Fibroblast of pulmonary artery (primary cell): ENCODE data around the gene FOXJ3.

Experiments used
- DNase-seq: peaks from one replicate; pipeline ENCODE4 v3.0.0-alpha.2; 2010; ENCODE audit warnings: low read depth
- H3K4me3 ChIP-seq: replicated peaks from 2 replicates; pipeline ENCODE4 v1.5.1; 2011; ENCODE audit warnings: low read depth, mild to moderate bottlenecking, control low read depth, low read length, moderate library complexity
- CTCF ChIP-seq: IDR thresholded peaks from 2 replicates; pipeline ENCODE4 v1.5.1; 2011; ENCODE audit warnings: mild to moderate bottlenecking, control low read depth, low read length, inconsistent platforms; ENCODE audit errors: missing control alignments

FOXJ3 gene

GRCh38 chr1:42279055-42279454, 56.0 kb downstream of the FOXJ3 start:
- no peak overlapping the region for H3K4me3 ChIP-seq
- no peak for TF ChIP-seq CTCF
- no peak for DNase-seq

DNA sequence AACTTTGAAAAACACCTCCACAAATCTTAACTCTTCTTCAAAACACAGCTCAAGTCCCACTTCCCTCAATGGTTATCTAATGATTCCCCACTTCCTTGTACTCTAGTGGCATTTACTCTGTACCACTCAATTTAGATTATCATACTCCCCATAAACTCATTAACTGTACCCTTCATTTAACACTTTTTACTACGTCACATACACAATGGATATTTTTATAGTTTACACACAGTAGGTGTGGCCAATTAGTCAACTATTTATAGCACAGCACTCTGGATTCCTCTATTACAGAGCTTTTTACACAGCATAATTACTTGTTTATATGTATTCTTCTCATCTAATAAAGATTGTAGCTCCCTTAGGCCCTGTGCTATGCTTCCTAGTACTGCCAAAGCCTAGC, 62.1 kb downstream of the FOXJ3 start:
- DNase-seq = no peak
- TF ChIP-seq CTCF = no peak
- no peak overlapping the region for H3K4me3 ChIP-seq

DNA sequence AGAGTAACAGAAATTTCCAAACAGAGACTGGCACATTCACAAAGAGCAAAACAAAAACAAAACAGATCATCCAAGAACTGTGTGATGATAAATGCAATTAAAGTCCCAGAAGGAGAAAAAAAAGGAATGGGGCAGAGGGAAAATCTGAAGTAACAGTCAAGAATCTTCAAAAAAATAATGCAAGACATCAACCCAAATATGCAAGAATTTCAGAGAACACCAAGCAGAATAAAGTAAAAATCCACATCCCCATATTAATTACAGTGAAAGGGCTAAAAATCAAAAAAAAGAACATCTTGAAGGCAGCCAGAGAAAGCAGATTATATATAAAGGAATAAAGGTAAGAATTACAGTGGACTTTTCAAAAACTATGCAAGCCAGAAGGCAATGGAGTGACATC, 67.1 kb downstream of the FOXJ3 start:
- TF ChIP-seq CTCF = no peak
- no peak overlapping the region for H3K4me3 ChIP-seq
- DNase-seq = no peak

DNA sequence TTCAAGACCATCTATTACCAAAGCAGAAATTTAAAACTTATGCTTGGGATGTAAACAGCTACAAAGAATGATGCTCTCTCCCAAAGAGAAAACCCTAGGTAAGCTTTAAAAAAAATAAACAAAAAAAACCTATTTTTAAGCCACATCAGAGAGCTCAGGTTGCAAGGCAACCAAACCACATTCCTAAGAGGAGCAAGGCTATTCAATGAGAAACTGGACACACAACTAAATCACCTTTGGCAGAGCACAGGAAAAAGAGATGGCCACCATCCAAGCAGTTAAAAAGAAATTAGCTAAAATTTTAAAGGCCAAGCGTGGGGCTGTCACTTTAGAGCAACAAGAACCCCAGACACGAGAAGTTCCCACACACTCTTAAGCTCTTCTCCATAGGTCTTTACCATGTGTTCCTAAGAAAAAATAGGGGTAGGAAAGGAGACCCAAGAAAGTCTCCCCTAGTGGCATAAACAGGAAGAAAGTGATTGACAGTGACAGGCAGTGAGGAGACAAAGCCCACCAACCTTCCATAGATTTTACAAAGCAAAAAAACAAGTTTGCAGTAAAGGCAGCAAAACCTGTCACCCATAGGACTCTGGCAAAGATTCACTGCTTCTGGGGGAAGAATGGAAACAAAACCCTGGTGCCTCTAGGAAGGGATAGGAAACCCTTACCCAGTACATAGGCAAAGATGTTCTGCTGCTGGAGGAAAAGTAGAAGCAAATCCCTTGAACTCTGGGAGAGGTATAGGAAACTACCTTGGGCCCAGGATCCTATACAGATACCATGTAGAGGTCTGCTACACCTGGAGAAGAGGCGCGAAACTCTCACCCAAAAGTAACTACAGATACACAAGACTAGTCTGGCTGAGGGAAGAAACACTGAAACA, 68.5 kb downstream of the FOXJ3 start:
- no peak overlapping the region for H3K4me3 ChIP-seq
- DNase-seq = no peak
- TF ChIP-seq CTCF = no peak

GRCh38 chr1:42264511-42265190, 70.4 kb downstream of the FOXJ3 start:
- no peak overlapping the region for H3K4me3 ChIP-seq
- TF ChIP-seq CTCF = no peak
- no peak for DNase-seq

- no peak for TF ChIP-seq CTCF
- DNase-seq = no peak
- H3K4me3 ChIP-seq = no peak overlapping the region
Observed at GRCh38 chr1:42263019-42263418, 72.0 kb downstream of the FOXJ3 start.
